HepG2 (cell line): ENCODE measurements around the gene RNF4. TPM values are rescaled to one million over a fixed set of nuclear protein-coding genes. Genes with fewer than 3 reads are reported as not detected.

Experiments
- HOXA3 ChIP-seq: sonication (generic); formaldehyde crosslinking; IDR thresholded peaks from 2 replicates; pipeline ENCODE4 v1.5.0; 2020; ENCODE audit warnings: missing genetic modification reagents
- JDP2 ChIP-seq: sonication (generic); formaldehyde crosslinking; IDR thresholded peaks from 2 replicates; pipeline ENCODE4 v1.8.1; 2022; ENCODE audit warnings: missing genetic modification reagents, borderline replicate concordance
- KDM5B ChIP-seq: sonication (generic); formaldehyde crosslinking; IDR thresholded peaks from 2 replicates; pipeline ENCODE4 v1.4.0; 2020; ENCODE audit warnings: missing genetic modification reagents, mild to moderate bottlenecking, borderline replicate concordance
- MIER3 ChIP-seq: IDR thresholded peaks from 2 replicates; pipeline ENCODE4 v1.6.1; 2016; ENCODE audit warnings: missing compliant biosample characterization, borderline replicate concordance
- MTA3 ChIP-seq: sonication (generic); formaldehyde crosslinking; IDR thresholded peaks from 2 replicates; pipeline ENCODE4 v1.4.0; 2020; ENCODE audit warnings: missing genetic modification reagents
- NR1H2 ChIP-seq: sonication (generic); formaldehyde crosslinking; IDR thresholded peaks from 2 replicates; pipeline ENCODE4 v1.8.1; 2022; ENCODE audit warnings: low read depth, missing genetic modification reagents, borderline replicate concordance
- ZNF138 ChIP-seq: sonication (generic); formaldehyde crosslinking; IDR thresholded peaks from 2 replicates; pipeline ENCODE4 v1.5.0; 2020; ENCODE audit warnings: mild to moderate bottlenecking, low read depth, missing genetic modification reagents
- ZNF816 ChIP-seq: sonication (generic); formaldehyde crosslinking; IDR thresholded peaks from 2 replicates; pipeline ENCODE4 v1.8.0; 2022; ENCODE audit warnings: missing genetic modification reagents, mild to moderate bottlenecking, borderline replicate concordance
- polyA plus RNA-seq, 8 experiments: library from polyadenylated mRNA; depleted of rRNA in 3 of 8; stranded (reverse) in 7 of 8; unstranded in 1 of 8; fragments of >200 nt; fragmentation: Illumina TruSeq in 4 of 8; extraction: Trizol in 4 of 8; gene quantifications; 2 replicates each; pipeline versions ENCODE4 v1.2.1 to v1.2.3, GENCODE V29; 2011 to 2016; ENCODE audit warnings: low read depth in 4 of 8, missing spikeins in 1 of 8, mixed read lengths in 1 of 8; ENCODE audit not compliant: insufficient read depth in 1 of 8
- total RNA-seq, 5 experiments: library from RNA; depleted of rRNA; stranded (reverse); fragments of >200 nt; fragmentation: Illumina TruSeq; extraction: Trizol; gene quantifications; 2 replicates each; pipeline ENCODE4 v1.2.3, GENCODE V29; 2016; ENCODE audit warnings: low read depth in 1 of 5
- TF ChIP-seq, protein P1 (sequence below): sonication (generic); formaldehyde crosslinking; IDR thresholded peaks from one replicate; pipeline ENCODE4 v1.5.1; 2020; ENCODE audit warnings: mild to moderate bottlenecking, missing genetic modification reagents; ENCODE audit errors: not compliant biosample characterization
- TF ChIP-seq, protein P2 (sequence below): IDR thresholded peaks from 2 replicates; pipeline ENCODE4 v1.6.1; 2016
- TF ChIP-seq, protein P3 (sequence below): sonication (generic); formaldehyde crosslinking; IDR thresholded peaks from 2 replicates; pipeline ENCODE4 v1.4.0; 2020; ENCODE audit warnings: mild to moderate bottlenecking, missing genetic modification reagents
- TF ChIP-seq, protein P4 (sequence below), 2 experiments: sonication (generic) in 1 of 2; formaldehyde crosslinking in 1 of 2; IDR thresholded peaks; 2 replicates each; pipeline versions ENCODE4 v1.6.1 to v1.9.0; 2014 to 2022; ENCODE audit warnings: antibody characterized with exemption in 1 of 2, borderline replicate concordance in 1 of 2, inconsistent platforms in 1 of 2, low read depth in 1 of 2, missing genetic modification reagents in 1 of 2

Gene RNF4
- total and polyA plus RNA-seq, 2 of the 13 experiments (the other 11 are each of a cell fraction or from before 2014, with no cell fraction given) = 38.1 to 45.1 TPM

GRCh38 chr4:2462218-2462991 lies 6.5 kb upstream of the RNF4 start (continued):
- TF ChIP-seq, protein P1, sequence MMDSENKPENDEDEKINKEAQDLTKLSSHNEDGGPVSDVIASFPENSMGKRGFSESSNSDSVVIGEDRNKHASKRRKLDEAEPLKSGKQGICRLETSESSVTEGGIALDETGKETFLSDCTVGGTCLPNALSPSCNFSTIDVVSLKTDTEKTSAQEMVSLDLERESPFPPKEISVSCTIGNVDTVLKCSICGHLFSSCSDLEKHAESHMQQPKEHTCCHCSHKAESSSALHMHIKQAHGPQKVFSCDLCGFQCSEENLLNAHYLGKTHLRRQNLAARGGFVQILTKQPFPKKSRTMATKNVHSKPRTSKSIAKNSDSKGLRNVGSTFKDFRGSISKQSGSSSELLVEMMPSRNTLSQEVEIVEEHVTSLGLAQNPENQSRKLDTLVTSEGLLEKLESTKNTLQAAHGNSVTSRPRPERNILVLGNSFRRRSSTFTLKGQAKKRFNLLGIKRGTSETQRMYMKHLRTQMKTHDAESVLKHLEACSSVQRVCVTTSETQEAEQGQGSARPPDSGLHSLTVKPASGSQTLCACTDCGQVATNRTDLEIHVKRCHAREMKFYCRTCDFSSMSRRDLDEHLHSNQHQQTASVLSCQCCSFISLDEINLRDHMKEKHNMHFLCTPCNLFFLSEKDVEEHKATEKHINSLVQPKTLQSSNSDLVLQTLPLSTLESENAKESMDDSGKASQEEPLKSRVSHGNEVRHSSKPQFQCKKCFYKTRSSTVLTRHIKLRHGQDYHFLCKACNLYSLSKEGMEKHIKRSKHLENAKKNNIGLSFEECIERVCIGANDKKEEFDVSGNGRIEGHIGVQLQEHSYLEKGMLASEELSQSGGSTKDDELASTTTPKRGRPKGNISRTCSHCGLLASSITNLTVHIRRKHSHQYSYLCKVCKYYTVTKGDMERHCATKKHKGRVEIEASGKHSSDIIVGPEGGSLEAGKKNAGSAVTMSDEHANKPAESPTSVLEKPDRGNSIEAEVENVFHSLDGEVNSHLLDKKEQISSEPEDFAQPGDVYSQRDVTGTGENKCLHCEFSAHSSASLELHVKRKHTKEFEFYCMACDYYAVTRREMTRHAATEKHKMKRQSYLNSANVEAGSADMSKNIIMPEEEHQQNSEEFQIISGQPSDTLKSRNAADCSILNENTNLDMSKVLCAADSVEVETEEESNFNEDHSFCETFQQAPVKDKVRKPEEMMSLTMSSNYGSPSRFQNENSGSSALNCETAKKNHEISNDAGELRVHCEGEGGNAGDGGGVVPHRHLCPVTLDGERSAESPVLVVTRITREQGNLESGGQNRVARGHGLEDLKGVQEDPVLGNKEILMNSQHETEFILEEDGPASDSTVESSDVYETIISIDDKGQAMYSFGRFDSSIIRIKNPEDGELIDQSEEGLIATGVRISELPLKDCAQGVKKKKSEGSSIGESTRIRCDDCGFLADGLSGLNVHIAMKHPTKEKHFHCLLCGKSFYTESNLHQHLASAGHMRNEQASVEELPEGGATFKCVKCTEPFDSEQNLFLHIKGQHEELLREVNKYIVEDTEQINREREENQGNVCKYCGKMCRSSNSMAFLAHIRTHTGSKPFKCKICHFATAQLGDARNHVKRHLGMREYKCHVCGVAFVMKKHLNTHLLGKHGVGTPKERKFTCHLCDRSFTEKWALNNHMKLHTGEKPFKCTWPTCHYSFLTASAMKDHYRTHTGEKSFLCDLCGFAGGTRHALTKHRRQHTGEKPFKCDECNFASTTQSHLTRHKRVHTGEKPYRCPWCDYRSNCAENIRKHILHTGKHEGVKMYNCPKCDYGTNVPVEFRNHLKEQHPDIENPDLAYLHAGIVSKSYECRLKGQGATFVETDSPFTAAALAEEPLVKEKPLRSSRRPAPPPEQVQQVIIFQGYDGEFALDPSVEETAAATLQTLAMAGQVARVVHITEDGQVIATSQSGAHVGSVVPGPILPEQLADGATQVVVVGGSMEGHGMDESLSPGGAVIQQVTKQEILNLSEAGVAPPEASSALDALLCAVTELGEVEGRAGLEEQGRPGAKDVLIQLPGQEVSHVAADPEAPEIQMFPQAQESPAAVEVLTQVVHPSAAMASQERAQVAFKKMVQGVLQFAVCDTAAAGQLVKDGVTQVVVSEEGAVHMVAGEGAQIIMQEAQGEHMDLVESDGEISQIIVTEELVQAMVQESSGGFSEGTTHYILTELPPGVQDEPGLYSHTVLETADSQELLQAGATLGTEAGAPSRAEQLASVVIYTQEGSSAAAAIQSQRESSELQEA (CRISPR knock-in tag) = peak; percentile 34
- peak; percentile 77; the same call in 1 of the 2 replicates for TF ChIP-seq ZNF138 (CRISPR knock-in tag)
- TF ChIP-seq, protein P2, sequence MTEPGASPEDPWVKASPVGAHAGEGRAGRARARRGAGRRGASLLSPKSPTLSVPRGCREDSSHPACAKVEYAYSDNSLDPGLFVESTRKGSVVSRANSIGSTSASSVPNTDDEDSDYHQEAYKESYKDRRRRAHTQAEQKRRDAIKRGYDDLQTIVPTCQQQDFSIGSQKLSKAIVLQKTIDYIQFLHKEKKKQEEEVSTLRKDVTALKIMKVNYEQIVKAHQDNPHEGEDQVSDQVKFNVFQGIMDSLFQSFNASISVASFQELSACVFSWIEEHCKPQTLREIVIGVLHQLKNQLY (CRISPR knock-in tag) = no peak
- peak; percentile 53; the same call in 1 of the 2 replicates for TF ChIP-seq ZNF816 (CRISPR knock-in tag)
- 0 out of 2 replicates have a peak, but pooled peaks have one; percentile 38 for TF ChIP-seq NR1H2
- no peak for TF ChIP-seq MIER3 (CRISPR knock-in tag)
- peak; percentile 80 for TF ChIP-seq HOXA3 (CRISPR knock-in tag)
- TF ChIP-seq JDP2 (CRISPR knock-in tag) = peak; percentile 51; the same call in 1 of the 2 replicates
- TF ChIP-seq, protein P3, sequence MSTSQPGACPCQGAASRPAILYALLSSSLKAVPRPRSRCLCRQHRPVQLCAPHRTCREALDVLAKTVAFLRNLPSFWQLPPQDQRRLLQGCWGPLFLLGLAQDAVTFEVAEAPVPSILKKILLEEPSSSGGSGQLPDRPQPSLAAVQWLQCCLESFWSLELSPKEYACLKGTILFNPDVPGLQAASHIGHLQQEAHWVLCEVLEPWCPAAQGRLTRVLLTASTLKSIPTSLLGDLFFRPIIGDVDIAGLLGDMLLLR (CRISPR knock-in tag) = peak; percentile 84; the same call in 1 of the 2 replicates
- peak; percentile 88; the same call in 1 of the 2 replicates for TF ChIP-seq KDM5B (CRISPR knock-in tag)
- TF ChIP-seq, protein P4, sequence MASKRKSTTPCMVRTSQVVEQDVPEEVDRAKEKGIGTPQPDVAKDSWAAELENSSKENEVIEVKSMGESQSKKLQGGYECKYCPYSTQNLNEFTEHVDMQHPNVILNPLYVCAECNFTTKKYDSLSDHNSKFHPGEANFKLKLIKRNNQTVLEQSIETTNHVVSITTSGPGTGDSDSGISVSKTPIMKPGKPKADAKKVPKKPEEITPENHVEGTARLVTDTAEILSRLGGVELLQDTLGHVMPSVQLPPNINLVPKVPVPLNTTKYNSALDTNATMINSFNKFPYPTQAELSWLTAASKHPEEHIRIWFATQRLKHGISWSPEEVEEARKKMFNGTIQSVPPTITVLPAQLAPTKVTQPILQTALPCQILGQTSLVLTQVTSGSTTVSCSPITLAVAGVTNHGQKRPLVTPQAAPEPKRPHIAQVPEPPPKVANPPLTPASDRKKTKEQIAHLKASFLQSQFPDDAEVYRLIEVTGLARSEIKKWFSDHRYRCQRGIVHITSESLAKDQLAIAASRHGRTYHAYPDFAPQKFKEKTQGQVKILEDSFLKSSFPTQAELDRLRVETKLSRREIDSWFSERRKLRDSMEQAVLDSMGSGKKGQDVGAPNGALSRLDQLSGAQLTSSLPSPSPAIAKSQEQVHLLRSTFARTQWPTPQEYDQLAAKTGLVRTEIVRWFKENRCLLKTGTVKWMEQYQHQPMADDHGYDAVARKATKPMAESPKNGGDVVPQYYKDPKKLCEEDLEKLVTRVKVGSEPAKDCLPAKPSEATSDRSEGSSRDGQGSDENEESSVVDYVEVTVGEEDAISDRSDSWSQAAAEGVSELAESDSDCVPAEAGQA (IDR thresholded peaks at IDR 0.05; ENCODE audit: low read depth) = no peak
- TF ChIP-seq, protein P4 (CRISPR knock-in tag; IDR thresholded peaks at IDR 0.05; ENCODE audit: borderline replicate concordance) = peak; percentile 87
- no peak for TF ChIP-seq MTA3 (CRISPR knock-in tag)
